ENCODE measurements around the gene FEZ2.

Gene FEZ2

DNA sequence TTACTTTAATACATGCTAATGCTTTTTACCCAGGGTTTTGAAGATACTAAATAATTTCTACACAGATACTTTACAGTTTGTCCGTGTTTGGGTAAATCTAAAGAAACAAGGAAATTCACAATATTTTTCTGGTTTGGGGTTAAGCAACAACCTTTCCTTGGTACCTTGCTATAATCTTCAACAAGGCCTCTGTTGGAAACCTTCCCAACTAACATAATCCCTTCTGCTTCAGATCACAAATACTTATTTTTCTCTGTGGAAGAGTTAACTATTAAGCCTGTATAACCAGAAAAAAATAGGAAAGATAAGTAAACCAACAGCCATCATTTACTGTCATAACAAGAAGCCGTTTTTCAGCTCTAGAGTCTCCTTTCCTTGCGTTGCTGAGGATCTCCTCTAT is 15.0 kb downstream of the FEZ2 start:
- TF ChIP-seq, protein P1, sequence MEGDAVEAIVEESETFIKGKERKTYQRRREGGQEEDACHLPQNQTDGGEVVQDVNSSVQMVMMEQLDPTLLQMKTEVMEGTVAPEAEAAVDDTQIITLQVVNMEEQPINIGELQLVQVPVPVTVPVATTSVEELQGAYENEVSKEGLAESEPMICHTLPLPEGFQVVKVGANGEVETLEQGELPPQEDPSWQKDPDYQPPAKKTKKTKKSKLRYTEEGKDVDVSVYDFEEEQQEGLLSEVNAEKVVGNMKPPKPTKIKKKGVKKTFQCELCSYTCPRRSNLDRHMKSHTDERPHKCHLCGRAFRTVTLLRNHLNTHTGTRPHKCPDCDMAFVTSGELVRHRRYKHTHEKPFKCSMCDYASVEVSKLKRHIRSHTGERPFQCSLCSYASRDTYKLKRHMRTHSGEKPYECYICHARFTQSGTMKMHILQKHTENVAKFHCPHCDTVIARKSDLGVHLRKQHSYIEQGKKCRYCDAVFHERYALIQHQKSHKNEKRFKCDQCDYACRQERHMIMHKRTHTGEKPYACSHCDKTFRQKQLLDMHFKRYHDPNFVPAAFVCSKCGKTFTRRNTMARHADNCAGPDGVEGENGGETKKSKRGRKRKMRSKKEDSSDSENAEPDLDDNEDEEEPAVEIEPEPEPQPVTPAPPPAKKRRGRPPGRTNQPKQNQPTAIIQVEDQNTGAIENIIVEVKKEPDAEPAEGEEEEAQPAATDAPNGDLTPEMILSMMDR (IDR thresholded peaks at IDR 0.05; ENCODE audit: low read depth, low read length, missing control alignments), result no peak
- DNase-seq (ENCODE audit: low read depth), result no peak
- in situ Hi-C loops (cut with HindIII; ENCODE audit: low sequenced_read_pairs), result no loop called here
- no peak overlapping the region for H3K4me3 ChIP-seq (ENCODE audit: low read depth, low read length)

DNA sequence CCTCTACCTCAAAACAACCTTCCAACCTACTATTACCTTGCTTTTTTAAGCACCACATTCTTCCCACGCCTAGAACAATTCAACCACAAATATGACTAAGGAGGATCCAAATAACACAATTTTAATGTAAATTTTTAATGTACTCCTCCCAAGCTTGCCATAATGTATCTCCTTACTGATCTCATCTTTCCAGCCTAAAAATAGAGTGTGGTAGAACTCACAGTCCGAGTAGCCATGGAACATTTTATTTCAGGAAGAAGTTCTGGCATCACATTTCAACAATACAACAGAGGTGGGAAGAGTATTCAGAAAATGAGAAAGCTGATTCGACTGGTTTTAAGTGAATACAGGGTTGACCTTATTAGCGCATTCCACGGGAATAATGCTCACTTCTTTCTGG is 15.4 kb downstream of the FEZ2 start:
- in situ Hi-C loops (cut with HindIII; ENCODE audit: low sequenced_read_pairs), result no loop called here

DNA sequence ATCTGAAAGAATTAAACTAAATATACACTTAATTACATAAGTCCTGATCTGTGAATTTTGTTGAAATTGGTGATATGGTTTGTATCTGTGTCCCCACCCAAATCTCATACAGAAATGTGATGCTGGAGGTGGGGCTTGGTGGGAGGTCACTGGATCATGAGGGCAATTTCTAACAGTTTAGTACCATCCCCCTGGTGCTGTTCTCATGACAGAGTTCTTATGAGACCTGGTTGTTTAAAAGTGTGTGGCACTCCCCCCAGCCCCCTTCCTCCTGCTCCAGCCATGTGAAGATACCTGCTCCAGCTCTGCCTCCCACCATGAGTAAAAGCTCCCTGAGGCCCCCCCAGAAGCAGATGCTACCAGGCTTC is 18.7 kb downstream of the FEZ2 start:
- in situ Hi-C loops (cut with HindIII; ENCODE audit: low sequenced_read_pairs), result no loop called here

More for the DNA sequence above, 15.4 kb downstream of the FEZ2 start:
- TF ChIP-seq, protein P1 (IDR thresholded peaks at IDR 0.05; ENCODE audit: low read depth, low read length, missing control alignments), result no peak
- no peak for DNase-seq (ENCODE audit: low read depth)
- no peak overlapping the region for H3K4me3 ChIP-seq (ENCODE audit: low read depth, low read length)

DNA sequence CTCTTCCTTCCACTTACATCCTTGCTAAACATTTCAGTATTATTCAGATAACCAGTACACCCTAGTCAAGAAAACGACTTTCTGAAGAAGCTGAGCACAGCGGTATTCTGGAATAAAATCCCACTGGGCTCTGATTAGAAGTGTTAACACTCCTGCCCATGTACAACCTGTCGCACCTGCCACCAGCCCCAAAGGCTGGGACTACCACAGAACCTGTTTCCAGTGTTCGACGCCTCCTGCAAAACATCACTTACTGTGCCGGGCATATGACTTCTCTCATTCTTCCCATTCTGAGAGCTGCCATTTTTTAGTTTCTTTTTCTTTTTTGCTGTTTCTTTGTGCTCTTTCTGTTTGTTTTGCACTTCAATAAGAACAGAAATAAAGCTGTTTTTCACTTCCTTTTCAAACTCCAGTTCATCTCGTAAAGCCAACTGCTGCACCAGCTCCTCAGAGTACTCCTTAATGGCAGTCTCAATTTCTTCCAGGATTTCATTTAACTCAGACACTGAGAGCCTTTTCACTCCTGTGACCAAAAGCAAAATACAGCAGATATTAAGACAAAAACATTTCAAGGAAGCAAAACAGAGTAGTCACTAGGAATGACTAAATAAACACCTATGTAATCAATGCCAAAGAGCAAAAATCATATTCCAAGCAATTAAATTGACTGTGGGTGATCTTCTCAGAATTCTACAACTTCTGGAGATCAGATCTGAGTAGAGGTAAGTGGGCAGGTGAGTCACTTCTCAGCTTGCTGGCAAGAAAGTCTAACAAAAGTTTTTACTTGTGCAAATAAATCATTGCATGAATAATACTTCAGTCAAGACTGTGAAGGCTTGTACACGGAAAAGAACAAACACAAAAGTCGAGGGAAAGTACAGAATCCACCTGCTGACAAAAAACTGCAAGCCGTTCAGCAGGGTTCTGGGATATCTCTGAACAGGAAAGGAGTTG is 19.3 kb downstream of the FEZ2 start:
- no peak for DNase-seq (ENCODE audit: low read depth)
- TF ChIP-seq, protein P1 (IDR thresholded peaks at IDR 0.05; ENCODE audit: low read depth, low read length, missing control alignments), result no peak
- no peak overlapping the region for H3K4me3 ChIP-seq (ENCODE audit: low read depth, low read length)
- in situ Hi-C loops (cut with HindIII; ENCODE audit: low sequenced_read_pairs), result no loop called here

More for the DNA sequence above, 18.7 kb downstream of the FEZ2 start:
- no peak overlapping the region for H3K4me3 ChIP-seq (ENCODE audit: low read depth, low read length)
- TF ChIP-seq, protein P1 (IDR thresholded peaks at IDR 0.05; ENCODE audit: low read depth, low read length, missing control alignments), result no peak
- DNase-seq (ENCODE audit: low read depth), result no peak

DNA sequence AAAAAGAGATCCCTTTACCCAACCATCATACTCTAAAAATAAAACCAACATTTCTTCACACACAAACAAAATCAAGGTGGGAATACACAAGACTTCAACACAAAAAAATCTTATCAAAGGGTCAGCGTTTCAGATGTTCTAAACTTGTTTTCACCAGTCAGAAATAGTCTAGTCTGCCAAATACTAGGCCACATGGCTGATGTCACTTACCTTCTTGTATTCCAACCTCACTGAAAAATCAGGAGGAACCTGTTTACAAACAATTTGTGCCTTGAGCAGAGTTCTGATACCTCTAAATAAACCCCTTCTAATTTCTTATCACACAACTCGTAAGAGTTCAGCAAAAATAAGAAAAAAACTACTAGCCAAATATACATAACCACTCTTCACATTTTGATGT is 20.1 kb downstream of the FEZ2 start:
- TF ChIP-seq, protein P1 (IDR thresholded peaks at IDR 0.05; ENCODE audit: low read depth, low read length, missing control alignments), result no peak
- no peak overlapping the region for H3K4me3 ChIP-seq (ENCODE audit: low read depth, low read length)
- in situ Hi-C loops (cut with HindIII; ENCODE audit: low sequenced_read_pairs), result no loop called here
- no peak for DNase-seq (ENCODE audit: low read depth)

DNA sequence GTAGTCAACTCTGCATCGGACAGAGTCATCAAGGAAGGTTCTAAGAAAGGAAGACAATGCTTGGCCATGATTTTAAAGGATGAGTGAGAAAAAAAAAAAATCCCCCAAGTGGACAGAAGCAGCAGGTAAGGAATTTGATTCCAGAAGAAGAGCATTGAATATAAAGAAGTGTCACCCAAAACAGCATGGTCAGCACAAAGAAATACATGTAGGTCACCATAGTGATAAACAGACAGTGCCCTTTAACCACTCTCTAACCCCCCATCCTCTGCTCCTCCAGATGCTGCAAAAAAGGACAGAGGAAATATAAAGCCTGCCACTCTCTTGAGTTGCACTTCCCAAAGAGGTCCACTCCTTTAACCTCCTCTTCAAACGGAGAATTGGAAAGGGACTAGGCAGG is 23.4 kb downstream of the FEZ2 start:
- TF ChIP-seq, protein P1 (IDR thresholded peaks at IDR 0.05; ENCODE audit: low read depth, low read length, missing control alignments), result no peak
- no peak overlapping the region for H3K4me3 ChIP-seq (ENCODE audit: low read depth, low read length)
- in situ Hi-C loops (cut with HindIII; ENCODE audit: low sequenced_read_pairs), result no loop called here
- no peak for DNase-seq (ENCODE audit: low read depth)

Measured in astrocyte of the cerebellum (primary cell).